Lower leg skin (tissue), 4 donors: ENCODE measurements around the gene EEF2K. TPM values are rescaled to one million over a fixed set of nuclear protein-coding genes. Genes with fewer than 3 reads are reported as not detected.
A peak's percentile ranks its signal among the peaks of the same experiment; 100 is the strongest.

ENCODE experiments used
- DNase-seq, 2 donors: peaks; one replicate each; pipeline ENCODE4 v3.0.0-alpha.2; 2019; ENCODE audit warnings: low spot score in 2 of 2
- H3K4me3 ChIP-seq: fragments of 200-600 bp; sonication (generic); 2 replicates; pipeline ENCODE4 v1.5.1; 2017; ENCODE audit warnings: mild to moderate bottlenecking, low read depth; ENCODE audit not compliant: poor library complexity, severe bottlenecking
- POLR2A ChIP-seq, 2 donors: fragments of 450-650 bp; IDR thresholded peaks; one replicate each; pipeline ENCODE4 v1.6.1; 2016 to 2017; ENCODE audit warnings: antibody characterized with exemption in 2 of 2, mild to moderate bottlenecking in 1 of 2, moderate library complexity in 1 of 2
- WGBS, 2 donors: methylation state at CpG; one replicate each; pipeline ENCODE4 v1.1.5; 2018; 5-methylcytosine and 5-hydroxymethylcytosine counted together
- intact Hi-C: fragments of 100-400 bp; cut with DNase I; formaldehyde crosslinking; loops from one replicate; pipeline ENCODE4 v1.15.0; 2023; ENCODE audit warnings: low total_unique reads
- total RNA-seq, 4 donors: library from RNA; depleted of rRNA; stranded (reverse); fragments of >200 nt; gene quantifications; one replicate each; pipeline ENCODE4 v1.1.0, GENCODE V29; 2016
- TF ChIP-seq, protein P1 (sequence below), 3 donors: fragments of 450-650 bp; IDR thresholded peaks; one replicate each; pipeline ENCODE4 v1.5.1; 2016; ENCODE audit warnings: antibody characterized with exemption in 3 of 3, mild to moderate bottlenecking in 3 of 3, moderate library complexity in 2 of 3

Gene EEF2K
- total RNA-seq, 4 donors from 2014 or later, result 47.8 to 112 (median 73.2) TPM

DNA sequence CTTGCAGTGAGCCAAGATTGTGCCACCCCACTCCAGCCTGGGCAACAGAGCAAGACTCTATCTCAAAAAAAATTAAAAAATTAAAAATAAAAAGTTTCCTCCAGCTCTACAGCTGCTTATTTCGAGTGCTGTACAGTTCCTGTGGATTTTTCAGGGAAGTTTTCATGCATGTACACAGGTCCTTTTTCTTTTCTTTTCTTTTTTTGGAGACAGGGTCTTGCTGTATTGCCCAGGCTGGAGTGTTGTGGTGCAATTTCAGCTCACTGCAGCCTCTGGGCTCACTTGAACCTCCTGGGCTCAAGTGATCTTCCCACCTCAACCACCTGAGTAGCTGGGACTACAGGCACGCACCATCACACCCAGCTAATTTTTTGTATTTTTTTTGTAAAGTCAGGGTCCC is 15.9 kb downstream of the EEF2K start:
- intact Hi-C loops, result no loop called here
- WGBS, 2 donors, result 95 to 98% methylated on average over 2 of the region's 2 CpGs
- H3K4me3 ChIP-seq, result no peak overlapping the region
- TF ChIP-seq, protein P1, sequence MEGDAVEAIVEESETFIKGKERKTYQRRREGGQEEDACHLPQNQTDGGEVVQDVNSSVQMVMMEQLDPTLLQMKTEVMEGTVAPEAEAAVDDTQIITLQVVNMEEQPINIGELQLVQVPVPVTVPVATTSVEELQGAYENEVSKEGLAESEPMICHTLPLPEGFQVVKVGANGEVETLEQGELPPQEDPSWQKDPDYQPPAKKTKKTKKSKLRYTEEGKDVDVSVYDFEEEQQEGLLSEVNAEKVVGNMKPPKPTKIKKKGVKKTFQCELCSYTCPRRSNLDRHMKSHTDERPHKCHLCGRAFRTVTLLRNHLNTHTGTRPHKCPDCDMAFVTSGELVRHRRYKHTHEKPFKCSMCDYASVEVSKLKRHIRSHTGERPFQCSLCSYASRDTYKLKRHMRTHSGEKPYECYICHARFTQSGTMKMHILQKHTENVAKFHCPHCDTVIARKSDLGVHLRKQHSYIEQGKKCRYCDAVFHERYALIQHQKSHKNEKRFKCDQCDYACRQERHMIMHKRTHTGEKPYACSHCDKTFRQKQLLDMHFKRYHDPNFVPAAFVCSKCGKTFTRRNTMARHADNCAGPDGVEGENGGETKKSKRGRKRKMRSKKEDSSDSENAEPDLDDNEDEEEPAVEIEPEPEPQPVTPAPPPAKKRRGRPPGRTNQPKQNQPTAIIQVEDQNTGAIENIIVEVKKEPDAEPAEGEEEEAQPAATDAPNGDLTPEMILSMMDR (IDR thresholded peaks at IDR 0.05), result no peak
- TF ChIP-seq POLR2A (IDR thresholded peaks at IDR 0.05), result no peak
- no peak for DNase-seq

DNA sequence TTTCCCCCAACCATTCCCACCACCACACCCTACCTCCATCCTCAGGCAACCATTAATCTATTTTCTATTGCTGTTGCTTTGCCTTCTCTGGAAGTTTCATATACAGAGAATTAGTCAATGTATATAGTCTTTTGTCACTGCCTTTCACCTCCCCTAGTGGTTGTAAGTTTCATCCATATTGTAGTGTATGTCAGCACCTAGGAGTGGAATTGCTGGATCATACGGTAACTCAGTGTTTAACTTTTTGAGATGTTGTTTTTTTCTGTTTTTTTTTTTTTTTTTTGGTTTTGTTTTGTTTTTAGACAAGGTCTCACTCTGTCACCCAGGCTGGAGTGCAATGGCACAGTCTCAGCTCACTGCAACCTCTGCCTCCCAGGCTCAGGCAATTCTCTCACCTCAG is 16.9 kb downstream of the EEF2K start:
- TF ChIP-seq, protein P1 (IDR thresholded peaks at IDR 0.05), result no peak
- TF ChIP-seq POLR2A (IDR thresholded peaks at IDR 0.05), result no peak
- DNase-seq, result no peak
- intact Hi-C loops, result no loop called here
- 73 to 85% methylated on average over 1 of the region's 1 CpG for WGBS, 2 donors
- no peak overlapping the region for H3K4me3 ChIP-seq

DNA sequence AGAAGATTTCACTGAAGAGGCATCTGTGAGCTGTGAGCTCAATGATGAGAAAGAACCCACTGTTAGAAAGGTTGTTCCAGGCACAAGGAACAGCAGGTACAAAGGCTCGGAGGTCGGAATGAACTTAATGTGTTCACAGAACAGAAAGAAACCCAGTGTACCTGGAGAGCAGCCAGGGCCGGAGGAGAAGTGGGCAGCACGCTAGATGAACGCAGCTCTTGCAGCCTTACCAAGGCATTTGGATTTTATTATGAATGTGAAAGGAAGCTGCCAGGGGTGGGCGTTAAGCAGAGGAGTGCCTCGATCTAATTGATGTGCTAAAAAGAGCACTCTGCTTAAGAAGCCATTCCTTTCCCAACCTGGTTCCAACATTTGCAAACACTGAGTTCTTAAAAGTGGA is 19.0 kb downstream of the EEF2K start:
- WGBS, 2 donors, result 43 to 53% methylated on average over 7 of the region's 7 CpGs
- no peak overlapping the region for H3K4me3 ChIP-seq
- no peak for TF ChIP-seq POLR2A (IDR thresholded peaks at IDR 0.05)
- TF ChIP-seq, protein P1 (IDR thresholded peaks at IDR 0.05), result no peak
- DNase-seq, result no peak
- intact Hi-C loops, result no loop called here

DNA sequence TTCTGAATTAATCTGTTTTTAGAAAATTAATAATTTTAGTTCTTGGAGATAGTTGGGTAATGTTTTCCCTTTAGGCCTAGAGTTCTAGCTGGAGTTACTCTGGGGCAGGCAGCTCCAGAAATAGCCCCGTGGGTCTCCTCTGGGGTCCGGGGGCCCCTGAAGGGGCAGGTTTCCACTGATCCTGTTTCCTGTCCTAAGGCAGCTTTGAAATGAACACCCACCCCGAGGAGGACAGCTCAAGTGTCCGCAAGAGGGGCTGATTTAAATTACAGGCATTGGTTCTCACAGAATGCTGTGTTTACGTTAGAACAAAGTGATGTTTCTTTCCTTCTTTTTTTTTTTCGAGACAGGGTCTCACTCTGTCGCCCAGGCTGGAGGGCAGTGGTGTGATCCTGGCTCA is 23.8 kb downstream of the EEF2K start:
- intact Hi-C loops, result no loop called here
- H3K4me3 ChIP-seq, result no peak overlapping the region
- TF ChIP-seq POLR2A (IDR thresholded peaks at IDR 0.05), result no peak
- TF ChIP-seq, protein P1 (IDR thresholded peaks at IDR 0.05), result no peak
- DNase-seq, result no peak
- 63% methylated on average over 7 of the region's 7 CpGs for WGBS, 2 donors

DNA sequence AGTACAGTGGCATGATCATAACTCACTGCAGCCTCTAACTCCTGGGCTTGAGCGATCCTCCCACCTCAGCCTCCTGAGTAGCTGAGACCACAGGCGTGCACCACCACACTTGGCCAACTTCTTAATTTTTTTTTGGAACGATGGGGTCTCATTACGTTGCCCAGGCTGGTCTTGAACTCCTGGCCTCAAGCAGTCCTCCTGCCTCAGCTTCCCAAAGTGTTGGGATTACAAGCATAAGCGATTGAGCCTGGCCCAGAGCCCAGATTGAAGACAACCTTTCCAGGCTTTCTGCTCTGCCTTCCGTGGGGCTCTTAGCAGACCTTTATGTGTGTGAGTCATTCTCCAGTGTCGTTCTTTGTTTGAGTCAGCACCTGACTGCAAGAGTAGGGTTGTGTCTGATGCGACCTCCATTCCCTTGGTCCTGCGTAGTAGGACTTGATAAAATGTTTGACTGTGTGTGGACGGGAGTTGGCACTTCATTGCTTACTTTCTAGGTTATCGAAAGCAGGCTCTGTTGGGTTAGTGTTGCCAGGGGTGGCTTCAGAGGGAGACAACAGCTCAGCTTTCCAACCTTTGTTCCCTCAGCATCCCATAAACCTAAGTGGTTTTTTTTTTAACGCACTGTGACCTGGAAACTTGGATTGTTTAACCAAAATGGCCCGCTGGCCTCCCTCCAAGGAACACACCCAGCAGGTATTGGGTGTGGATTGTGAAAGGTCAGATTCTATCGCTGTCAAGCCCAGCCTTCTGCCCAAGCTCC is 26.4 kb downstream of the EEF2K start:
- TF ChIP-seq, protein P1 (IDR thresholded peaks at IDR 0.05), result no peak
- no peak for TF ChIP-seq POLR2A (IDR thresholded peaks at IDR 0.05)
- DNase-seq, result peak in 1 of 2 donors; percentile 91
- no peak overlapping the region for H3K4me3 ChIP-seq
- intact Hi-C loops, result no loop called here
- 48 to 59% methylated on average over 14 of the region's 14 CpGs for WGBS, 2 donors

DNA sequence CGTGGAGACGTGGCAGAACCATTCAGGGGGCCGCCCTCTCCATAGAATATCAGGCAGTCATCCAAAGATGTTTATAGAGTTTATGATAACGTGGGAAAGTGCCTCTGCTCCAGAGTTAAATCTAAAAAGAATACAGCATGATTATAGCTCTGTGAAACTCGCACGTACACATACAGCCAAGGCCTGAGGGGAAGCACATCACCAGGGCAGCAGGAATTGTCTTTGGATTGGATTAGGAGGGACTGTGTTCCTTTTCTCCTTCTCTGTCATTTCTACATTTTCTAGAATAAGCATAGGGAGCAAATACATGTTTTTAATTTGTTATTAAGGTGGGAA is 26.9 kb downstream of the EEF2K start:
- no peak for DNase-seq
- 43 to 48% methylated on average over 6 of the region's 6 CpGs for WGBS, 2 donors
- intact Hi-C loops, result no loop called here
- H3K4me3 ChIP-seq, result no peak overlapping the region
- no peak for TF ChIP-seq POLR2A (IDR thresholded peaks at IDR 0.05)
- TF ChIP-seq, protein P1 (IDR thresholded peaks at IDR 0.05), result no peak
